NCI-H1092 (cell line): Measurements from ENCODE around the gene RCC2.

Source experiments
- DNase-seq: peaks from one replicate; lab custom pipeline; 2025; lab: John Stamatoyannopoulos, UW

RCC2 gene

DNA sequence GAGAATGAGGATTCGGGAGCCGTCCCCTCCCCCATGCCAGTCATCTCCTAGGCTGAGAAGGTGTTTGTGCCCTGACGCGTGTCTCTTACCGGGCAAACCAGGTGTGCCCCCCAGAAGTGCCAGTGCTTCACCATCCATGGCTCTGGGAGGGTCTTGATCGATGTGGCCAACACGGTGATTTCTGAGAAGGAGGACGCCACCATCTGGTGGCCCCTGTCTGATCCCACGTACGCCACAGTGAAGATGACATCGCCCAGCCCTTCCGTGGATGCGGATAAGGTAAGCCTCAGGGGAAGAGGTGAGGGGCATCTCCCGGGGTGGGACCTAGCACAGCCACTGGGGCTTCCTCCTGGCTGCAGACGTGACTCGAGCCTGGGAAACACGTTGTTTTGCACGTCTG lies 66.5 kb downstream of the RCC2 start:
- DNase-seq, result no peak

DNA sequence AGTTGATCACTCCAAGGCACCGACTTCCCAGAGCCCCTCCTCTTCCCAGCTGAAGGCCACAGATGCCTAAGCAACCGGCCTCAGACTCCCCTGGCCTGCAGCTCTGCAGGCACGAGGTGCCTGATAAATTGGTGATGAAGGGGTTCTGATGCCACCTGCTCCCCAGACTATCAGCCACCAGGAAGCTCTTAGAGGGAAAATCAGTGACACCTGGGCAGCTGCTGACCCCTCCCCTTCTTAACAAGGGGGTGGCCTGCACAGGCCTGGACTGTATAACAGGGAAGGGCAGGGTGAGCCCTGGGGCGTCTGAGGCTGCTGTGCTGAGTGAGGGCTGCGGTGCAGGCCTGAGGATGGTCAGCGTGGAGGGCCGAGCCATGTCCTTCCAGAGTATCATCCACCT lies 67.6 kb downstream of the RCC2 start, which contains the start of gene PADI6:
TSS of gene PADI6 (plus strand) at position 301 of the 400 bp plus-strand sequence. CDS start at position 351, 50 bp downstream.
- no peak for DNase-seq

DNA sequence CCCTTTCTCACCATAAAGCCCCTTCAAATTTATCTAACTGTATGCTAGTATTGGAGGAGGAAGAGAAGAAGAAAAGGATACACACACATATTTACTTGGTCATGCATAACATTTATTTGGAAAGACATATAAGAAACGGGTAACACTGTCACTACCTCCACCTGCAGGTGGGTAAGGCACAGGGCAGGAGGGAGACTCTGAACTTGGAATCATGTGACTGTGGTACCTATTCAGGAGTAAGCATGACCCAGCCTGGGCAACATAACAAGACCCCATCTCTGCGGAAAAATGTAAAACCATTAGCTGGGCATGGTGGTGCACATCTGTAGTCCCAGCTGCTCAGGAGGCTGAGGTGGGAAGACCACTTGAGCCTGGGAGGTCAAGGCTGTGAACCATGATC lies 68.9 kb downstream of the RCC2 start:
- DNase-seq, result no peak

DNA sequence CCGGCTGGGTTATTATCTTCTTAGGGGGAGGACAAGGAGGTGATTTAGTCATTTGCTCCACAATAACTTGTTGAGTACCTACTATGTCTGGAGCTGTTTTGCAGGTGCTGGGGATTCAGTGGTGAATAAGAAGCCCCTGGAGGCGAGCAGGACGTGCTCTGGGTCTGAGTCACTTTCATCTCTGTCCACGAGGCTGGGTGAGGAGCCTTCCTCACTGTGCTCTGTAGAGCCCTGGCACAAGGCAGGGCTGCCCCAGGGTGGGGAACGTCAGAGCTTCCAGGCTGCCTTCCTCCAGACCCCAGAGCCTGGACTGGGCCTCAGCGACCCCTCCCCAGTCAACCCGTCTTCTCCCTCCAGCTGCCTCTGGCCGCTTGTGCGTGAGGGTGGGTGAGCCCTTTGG lies 70.0 kb downstream of the RCC2 start:
- DNase-seq, result no peak

DNA sequence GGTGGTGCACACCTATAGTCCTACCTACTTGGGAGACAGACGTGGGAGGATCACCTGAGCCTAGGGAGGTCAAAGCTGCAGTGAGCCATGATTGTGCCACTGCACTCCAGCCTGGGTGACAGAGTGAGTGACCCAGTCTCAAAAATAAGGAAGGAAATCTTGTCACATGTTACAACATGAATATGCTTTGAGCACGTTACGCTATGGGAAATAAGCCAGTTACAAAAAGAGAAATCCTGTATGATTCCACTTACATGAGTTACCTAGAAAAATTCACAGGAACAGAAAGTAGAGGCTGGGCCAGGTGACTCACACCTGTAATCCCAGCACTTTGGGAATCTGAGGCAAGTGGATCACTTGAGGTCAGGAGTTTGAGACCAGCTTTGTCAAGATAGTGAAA lies 74.2 kb downstream of the RCC2 start:
- DNase-seq, result no peak

DNA sequence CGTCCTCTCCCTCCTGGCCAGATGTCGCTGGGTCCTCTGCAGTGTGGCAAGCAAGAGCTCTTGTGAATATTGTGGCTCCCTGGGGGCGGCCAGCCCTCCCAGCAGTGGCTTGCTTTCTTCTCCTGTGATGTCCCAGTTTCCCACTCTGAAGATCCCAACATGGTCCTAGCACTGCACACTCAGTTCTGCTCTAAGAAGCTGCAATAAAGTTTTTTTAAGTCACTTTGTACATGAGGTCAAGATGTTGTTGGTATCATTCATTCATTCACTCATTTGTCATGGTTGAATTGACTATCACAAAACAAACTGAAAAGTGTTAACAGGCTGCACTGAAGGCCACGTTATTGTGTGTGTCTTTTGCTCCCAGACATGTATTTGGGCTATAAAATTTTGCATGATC lies 75.7 kb downstream of the RCC2 start:
- no peak for DNase-seq

DNA sequence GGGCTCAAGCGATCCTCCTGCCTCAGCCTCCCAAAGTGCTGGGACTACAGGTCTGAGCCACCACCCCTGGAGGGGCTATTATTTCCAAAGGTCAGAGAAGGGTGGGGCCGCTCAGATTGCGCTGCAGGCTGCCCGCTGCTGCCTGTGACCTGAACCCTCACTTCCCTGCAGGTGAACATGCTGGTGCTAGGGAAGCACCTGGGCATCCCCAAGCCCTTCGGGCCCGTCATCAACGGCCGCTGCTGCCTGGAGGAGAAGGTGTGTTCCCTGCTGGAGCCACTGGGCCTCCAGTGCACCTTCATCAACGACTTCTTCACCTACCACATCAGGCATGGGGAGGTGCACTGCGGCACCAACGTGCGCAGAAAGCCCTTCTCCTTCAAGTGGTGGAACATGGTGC lies 76.1 kb downstream of the RCC2 start:
- DNase-seq, result no peak

DNA sequence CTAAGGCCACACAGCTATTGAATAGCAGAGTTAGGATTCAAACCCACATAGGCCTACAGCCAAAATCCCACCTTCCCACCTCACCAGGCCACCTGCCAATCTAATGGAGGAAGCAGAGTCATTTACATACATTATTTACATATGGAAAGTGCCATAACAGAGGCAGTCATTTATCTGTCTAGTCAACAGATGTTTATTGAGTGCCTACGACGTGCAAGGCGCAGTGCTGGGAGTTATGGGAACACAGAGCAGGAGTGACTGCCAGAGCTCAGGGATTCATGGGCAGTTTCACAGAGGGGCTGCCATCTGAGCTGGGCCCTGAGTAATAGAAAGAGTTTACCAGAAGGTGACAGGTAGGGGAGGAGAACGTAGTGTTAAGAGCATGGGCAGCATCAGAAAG lies 77.8 kb downstream of the RCC2 start:
- DNase-seq, result no peak

DNA sequence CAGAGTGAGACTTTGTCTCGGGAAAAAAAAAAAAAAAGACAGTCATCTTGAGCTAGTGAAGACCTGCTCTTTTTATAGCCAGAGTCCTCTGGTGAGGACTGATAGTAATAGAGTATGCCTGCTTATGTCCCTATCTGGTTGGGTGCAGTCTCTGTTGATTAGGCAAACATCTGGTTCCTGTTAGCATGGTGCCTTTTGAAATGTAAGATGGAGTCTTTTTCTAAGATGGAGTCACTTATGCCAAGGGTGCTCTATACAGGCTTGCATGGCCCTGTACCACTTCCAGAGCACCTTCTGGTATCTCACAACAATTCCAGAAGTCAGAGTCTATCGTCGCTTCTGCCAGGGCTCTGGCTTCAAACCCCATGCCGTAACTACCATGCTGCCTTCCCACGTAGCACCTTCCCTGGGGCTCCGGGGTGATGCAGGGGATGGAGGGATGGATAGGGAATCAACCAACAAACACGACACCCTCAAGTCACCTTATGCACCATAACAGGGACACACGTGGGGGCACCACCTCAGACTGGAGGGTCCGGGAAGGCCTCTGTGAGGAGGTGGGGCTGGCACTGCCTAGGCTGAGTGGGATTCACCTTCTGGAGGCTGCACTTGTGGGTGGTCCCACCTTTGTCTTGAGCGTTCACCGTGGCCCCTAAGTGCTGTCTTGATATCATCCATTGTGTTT lies 79.1 kb downstream of the RCC2 start:
- no peak for DNase-seq

DNA sequence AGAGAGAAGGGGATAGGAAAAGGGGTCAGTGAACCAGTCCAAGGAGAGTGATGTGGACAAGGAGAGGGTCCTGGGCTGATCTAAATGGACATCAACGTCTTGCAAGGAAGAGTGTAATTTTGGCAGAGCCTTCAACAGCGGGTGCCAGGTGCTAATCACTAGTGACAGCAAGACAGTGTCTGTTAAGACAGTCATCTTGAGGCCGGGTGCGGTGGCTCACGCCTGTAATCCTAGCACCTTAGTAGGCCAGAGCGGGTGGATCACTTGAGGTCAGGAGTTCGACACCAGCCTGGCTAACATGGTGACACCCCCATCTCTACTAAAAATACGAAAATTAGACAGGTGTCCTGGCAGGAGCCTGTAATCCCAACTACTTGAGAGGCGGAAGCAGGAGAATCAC lies 79.7 kb downstream of the RCC2 start:
- DNase-seq, result no peak

DNA sequence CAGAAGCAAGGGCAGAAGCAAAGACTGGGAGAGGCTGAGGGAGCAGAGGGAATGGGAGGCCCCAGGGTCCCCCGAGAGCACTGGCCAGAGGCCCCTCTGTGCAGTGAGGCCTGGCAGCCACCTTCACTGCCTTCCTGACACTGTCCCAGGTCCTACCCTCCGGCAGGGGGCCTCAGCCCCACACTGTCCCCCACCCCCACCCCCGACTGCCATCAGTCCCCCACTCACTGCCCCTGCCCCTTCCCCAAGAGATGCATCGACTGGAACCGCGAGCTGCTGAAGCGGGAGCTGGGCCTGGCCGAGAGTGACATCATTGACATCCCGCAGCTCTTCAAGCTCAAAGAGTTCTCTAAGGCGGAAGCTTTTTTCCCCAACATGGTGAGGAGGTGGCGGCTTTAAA lies 80.4 kb downstream of the RCC2 start:
- no peak for DNase-seq

DNA sequence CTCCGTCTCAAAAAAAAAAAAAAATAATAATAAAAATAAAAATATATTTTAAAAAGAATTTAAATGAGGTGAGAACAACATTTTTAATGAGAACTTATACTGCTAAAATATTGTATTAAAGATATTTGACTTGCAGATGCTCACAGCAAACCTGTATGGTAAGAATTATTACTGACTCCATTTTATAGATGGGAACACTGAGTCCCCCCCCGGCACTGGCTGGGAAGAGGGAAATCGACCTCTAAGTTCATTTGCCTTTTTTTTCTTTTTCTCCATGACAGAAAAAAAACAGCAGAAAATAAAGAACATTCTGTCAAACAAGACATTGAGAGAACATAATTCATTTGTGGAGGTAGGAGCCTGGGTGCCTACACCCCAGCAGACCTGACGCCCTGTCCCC lies 80.9 kb downstream of the RCC2 start:
- DNase-seq, result no peak
